H9 (cell line): ENCODE results near the gene ZHX3. TPM values are rescaled to one million over a fixed set of nuclear protein-coding genes. Genes with fewer than 3 reads are reported as not detected.

Source experiments
- DNase-seq: peaks from one replicate; pipeline ENCODE4 v3.0.0-alpha.2; 2017
- H2AFZ ChIP-seq: one replicate; pipeline ENCODE4 v1.6.1; 2013; ENCODE audit warnings: mild to moderate bottlenecking, low read length, control low read depth, moderate library complexity
- H2AK5ac ChIP-seq: 2 replicates; pipeline ENCODE4 v1.6.1; 2013; ENCODE audit warnings: low read length, control low read depth, mixed read lengths; ENCODE audit not compliant: insufficient read length
- H2BK120ac ChIP-seq: one replicate; pipeline ENCODE4 v1.6.1; 2013; ENCODE audit warnings: low read depth, mild to moderate bottlenecking, low read length, control low read depth, inconsistent platforms; ENCODE audit not compliant: poor library complexity, severe bottlenecking
- H2BK12ac ChIP-seq: 2 replicates; pipeline ENCODE4 v1.6.1; 2013; ENCODE audit warnings: low read length, control low read depth, mixed read lengths, low read depth; ENCODE audit not compliant: insufficient read length
- H2BK15ac ChIP-seq: 2 replicates; pipeline ENCODE4 v1.6.1; 2013; ENCODE audit warnings: low read depth, low read length, control low read depth
- H2BK20ac ChIP-seq: one replicate; pipeline ENCODE4 v1.6.1; 2013; ENCODE audit warnings: low read depth, mild to moderate bottlenecking, low read length, control low read depth, inconsistent platforms; ENCODE audit not compliant: poor library complexity, severe bottlenecking
- H2BK5ac ChIP-seq: 2 replicates; pipeline ENCODE4 v1.6.1; 2013; ENCODE audit warnings: low read length, control low read depth, mixed read lengths; ENCODE audit not compliant: insufficient read length
- H3K14ac ChIP-seq: 2 replicates; pipeline ENCODE4 v1.6.1; 2013; ENCODE audit warnings: low read length, control low read depth; ENCODE audit not compliant: insufficient read depth
- H3K18ac ChIP-seq: 2 replicates; pipeline ENCODE4 v1.6.1; 2013; ENCODE audit warnings: low read depth, mild to moderate bottlenecking, mixed read lengths, low read length, control low read depth; ENCODE audit not compliant: insufficient read length
- H3K23ac ChIP-seq: 2 replicates; pipeline ENCODE4 v1.6.1; 2013; ENCODE audit warnings: low read length, control low read depth, mixed read lengths, low read depth; ENCODE audit not compliant: insufficient read length
- H3K23me2 ChIP-seq: 2 replicates; pipeline ENCODE4 v1.6.1; 2013; ENCODE audit warnings: low read depth, mild to moderate bottlenecking, mixed read lengths, low read length, control low read depth; ENCODE audit not compliant: insufficient read length, poor library complexity, severe bottlenecking
- H3K27ac ChIP-seq: 2 replicates; pipeline ENCODE4 v1.5.1; 2013; ENCODE audit warnings: low read length, control low read depth, mixed read lengths, low read depth; ENCODE audit not compliant: insufficient read length
- H3K27me3 ChIP-seq: 2 replicates; pipeline ENCODE4 v1.6.1; 2013; ENCODE audit warnings: low read length, control low read depth, inconsistent platforms; ENCODE audit not compliant: insufficient read depth
- H3K4ac ChIP-seq: 2 replicates; pipeline ENCODE4 v1.6.1; 2013; ENCODE audit warnings: low read depth, mild to moderate bottlenecking, control low read depth, inconsistent platforms, low read length, moderate library complexity
- H3K4me1 ChIP-seq: 2 replicates; pipeline ENCODE4 v1.6.1; 2013; ENCODE audit warnings: low read length, control low read depth, inconsistent platforms; ENCODE audit not compliant: insufficient read depth
- H3K4me2 ChIP-seq: 2 replicates; pipeline ENCODE4 v1.6.1; 2013; ENCODE audit warnings: low read length, control low read depth, mixed read lengths; ENCODE audit not compliant: insufficient read length, insufficient read depth
- H3K56ac ChIP-seq: 2 replicates; pipeline ENCODE4 v1.6.1; 2013; ENCODE audit warnings: low read depth, mild to moderate bottlenecking, mixed read lengths, low read length, control low read depth; ENCODE audit not compliant: insufficient read length
- H3K79me1 ChIP-seq: 2 replicates; pipeline ENCODE4 v1.6.1; 2013; ENCODE audit warnings: low read depth, mild to moderate bottlenecking, moderate library complexity, low read length, control low read depth, inconsistent platforms; ENCODE audit not compliant: insufficient read depth, poor library complexity, severe bottlenecking
- H3K79me2 ChIP-seq: 2 replicates; pipeline ENCODE4 v1.6.1; 2013; ENCODE audit warnings: low read length, control low read depth, inconsistent platforms; ENCODE audit not compliant: insufficient read depth
- H3K9ac ChIP-seq: 2 replicates; pipeline ENCODE4 v1.6.1; 2013; ENCODE audit warnings: low read length, control low read depth, mixed read lengths; ENCODE audit not compliant: insufficient read length; ENCODE audit errors: extremely low read depth
- H3K9me3 ChIP-seq: one replicate; pipeline ENCODE4 v1.6.1; 2013; ENCODE audit warnings: low read depth, low read length, inconsistent platforms; ENCODE audit not compliant: control insufficient read depth
- H3T11ph ChIP-seq: one replicate; pipeline ENCODE4 v1.6.1; 2013; ENCODE audit warnings: mild to moderate bottlenecking, low read length, control low read depth, inconsistent platforms
- H4K20me1 ChIP-seq: one replicate; pipeline ENCODE4 v1.6.1; 2013; ENCODE audit not compliant: control insufficient read depth, insufficient read length, insufficient read depth
- H4K5ac ChIP-seq: 2 replicates; pipeline ENCODE4 v1.6.1; 2013; ENCODE audit warnings: low read depth, mild to moderate bottlenecking, mixed read lengths, low read length, control low read depth; ENCODE audit not compliant: insufficient read length
- H4K8ac ChIP-seq: replicated peaks from 2 replicates; pipeline ENCODE4 v1.6.1; 2013; ENCODE audit warnings: low read length, control low read depth, mixed read lengths, low read depth; ENCODE audit not compliant: insufficient read length
- H4K91ac ChIP-seq: 2 replicates; pipeline ENCODE4 v1.6.1; 2013; ENCODE audit warnings: low read depth, mild to moderate bottlenecking, moderate library complexity, mixed read lengths, low read length, control low read depth; ENCODE audit not compliant: insufficient read length
- H3K27ac Mint-ChIP-seq, 3 experiments: 2 replicates in 2 of 3; 3 replicates in 1 of 3; pipeline ENCODE4 v1.8.0; 2020 to 2021; ENCODE audit warnings: mixed read lengths in 3 of 3, mild to moderate bottlenecking in 1 of 3, moderate library complexity in 1 of 3
- H3K27me3 Mint-ChIP-seq: 2 replicates; pipeline ENCODE4 v1.8.0; 2021; ENCODE audit warnings: low read depth, mild to moderate bottlenecking, moderate library complexity, mixed read lengths
- H3K36me3 Mint-ChIP-seq, 3 experiments: 2 replicates in 2 of 3; 3 replicates in 1 of 3; pipeline ENCODE4 v1.8.0; 2020 to 2021; ENCODE audit warnings: low read depth in 3 of 3, mixed read lengths in 3 of 3; ENCODE audit not compliant: insufficient read depth in 1 of 3
- H3K4me1 Mint-ChIP-seq, 2 experiments: 2 replicates each; pipeline ENCODE4 v1.8.0; 2020; ENCODE audit warnings: mixed read lengths in 2 of 2
- H3K4me3 Mint-ChIP-seq, 2 experiments: 2 replicates in 1 of 2; 3 replicates in 1 of 2; pipeline ENCODE4 v1.8.0; 2020 to 2021; ENCODE audit warnings: mild to moderate bottlenecking in 2 of 2, mixed read lengths in 2 of 2, moderate library complexity in 1 of 2
- H3K9me3 Mint-ChIP-seq, 2 experiments: 2 replicates in 1 of 2; 3 replicates in 1 of 2; pipeline ENCODE4 v1.8.0; 2020; ENCODE audit warnings: mild to moderate bottlenecking in 2 of 2, mixed read lengths in 2 of 2, moderate library complexity in 1 of 2
- CTCF ChIP-seq: fragments of 200-600 bp; sonication (generic); conservative IDR thresholded peaks from 3 replicates; pipeline ENCODE4 v1.8.0; 2021; ENCODE audit warnings: antibody characterized with exemption, mild to moderate bottlenecking
- WGBS: extraction: QIAGEN DNeasy Blood & Tissue Kit; methylation state at CpG from one replicate; pipeline ENCODE4 v1.1.7; 2013; ENCODE audit warnings: missing lambda C conversion rate, low lambda C conversion rate, mixed read lengths; ENCODE audit not compliant: insufficient read length; ENCODE audit errors: extremely low coverage; 5-methylcytosine and 5-hydroxymethylcytosine counted together
- total RNA-seq: library from RNA; stranded (reverse); gene quantifications from 2 replicates; pipeline ENCODE4 v1.2.1, GENCODE V29; 2021

The ZHX3 gene
- total RNA-seq, 1 experiment from 2014 or later: 4.4 TPM

GRCh38 chr20:41357424-41358163 lies 40.1 kb upstream of the ZHX3 start:
- peak; percentile 26; the same call in 1 of the 3 replicates for TF ChIP-seq CTCF
- no peaks in the 10 kb centered on the region; a peak in 1 of 5 replicates for H3K9me3 Mint-ChIP-seq
- H3K27me3 ChIP-seq: no peaks in the 10 kb centered on the region
- H3K18ac ChIP-seq: no peak overlapping the region
- no peak overlapping the region for H3K56ac ChIP-seq
- no peak overlapping the region for H2BK120ac ChIP-seq
- H3K27me3 Mint-ChIP-seq: no peaks in the 10 kb centered on the region
- no CpG with 5 or more reads among the region's 11 CpGs for WGBS
- H3T11ph ChIP-seq: no peak overlapping the region
- H4K20me1 ChIP-seq: no peaks in the 10 kb centered on the region
- H4K91ac ChIP-seq: no peak overlapping the region
- H2BK20ac ChIP-seq: no peak overlapping the region
- H3K4me2 ChIP-seq: no peak overlapping the region
- 0 out of 4 replicates have a peak, but pooled peaks cover 0 to 3% of the 10 kb centered on the region in 2 experiments for H3K4me1 Mint-ChIP-seq
- no peak overlapping the region for H3K9ac ChIP-seq
- no peak overlapping the region for H4K8ac ChIP-seq
- peaks cover 0 to 4% (median 3%) of the 10 kb centered on the region in 3 experiments; a peak in 3 of 7 replicates for H3K36me3 Mint-ChIP-seq
- no peaks in the 10 kb centered on the region for H3K4me1 ChIP-seq
- no peak overlapping the region for H3K27ac Mint-ChIP-seq
- no peak overlapping the region for H2BK12ac ChIP-seq
- no peak overlapping the region for H2BK5ac ChIP-seq
- no peaks in the 10 kb centered on the region for H3K23me2 ChIP-seq
- no peak overlapping the region for H3K14ac ChIP-seq
- H3K4ac ChIP-seq: no peak overlapping the region
- H3K9me3 ChIP-seq: no peaks in the 10 kb centered on the region
- H2BK15ac ChIP-seq: no peak overlapping the region
- no peak overlapping the region for H2AK5ac ChIP-seq
- DNase-seq: no peak
- no peak overlapping the region for H3K23ac ChIP-seq
- no peak overlapping the region for H3K27ac ChIP-seq
- no peaks in the 10 kb centered on the region for H3K79me2 ChIP-seq
- H3K79me1 ChIP-seq: no peaks in the 10 kb centered on the region
- H2AFZ ChIP-seq: no peak overlapping the region
- H3K4me3 Mint-ChIP-seq: no peak overlapping the region
- no peak overlapping the region for H4K5ac ChIP-seq
